NCI-H2227 treated with DMSO at 0.1 percent for 48 hours (cell line): ENCODE data around the gene DGKE.

Experiments
- DNase-seq: peaks from one replicate; lab custom pipeline; 2025; lab: John Stamatoyannopoulos, UW

Gene DGKE

DNA sequence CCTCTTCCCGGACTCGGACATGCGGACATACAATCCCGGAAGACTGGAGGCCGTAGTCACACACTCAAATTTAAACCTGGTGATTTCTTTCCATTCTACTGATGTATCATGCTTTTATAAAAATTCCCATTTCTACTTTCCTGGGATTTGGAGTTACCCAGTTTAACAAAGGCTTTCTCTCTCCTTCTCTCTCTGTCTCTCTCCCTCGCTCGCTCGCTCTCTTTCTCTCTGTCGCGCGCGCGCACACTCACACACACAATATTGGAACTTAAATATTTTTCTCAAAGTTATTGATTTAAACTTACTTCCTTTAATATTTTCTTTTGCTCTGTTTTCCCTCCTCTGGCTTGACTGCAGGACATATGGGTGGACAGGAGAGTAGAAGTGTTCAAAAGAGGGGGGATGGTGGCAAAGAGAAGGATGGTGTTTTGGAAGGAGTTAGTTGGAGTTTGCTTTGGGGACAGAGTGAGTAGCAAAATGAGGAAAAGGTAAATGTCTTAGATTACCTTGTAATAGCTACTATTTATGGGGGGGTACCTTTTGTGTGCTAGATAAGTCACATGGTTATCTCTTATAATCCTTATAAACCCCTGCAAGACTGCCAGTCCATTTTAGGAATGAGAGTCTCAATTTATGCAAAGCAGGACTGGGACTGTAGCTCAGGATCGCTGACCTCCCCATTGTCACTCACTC, 80.8 kb downstream of the DGKE start:
- DNase-seq = no peak

DNA sequence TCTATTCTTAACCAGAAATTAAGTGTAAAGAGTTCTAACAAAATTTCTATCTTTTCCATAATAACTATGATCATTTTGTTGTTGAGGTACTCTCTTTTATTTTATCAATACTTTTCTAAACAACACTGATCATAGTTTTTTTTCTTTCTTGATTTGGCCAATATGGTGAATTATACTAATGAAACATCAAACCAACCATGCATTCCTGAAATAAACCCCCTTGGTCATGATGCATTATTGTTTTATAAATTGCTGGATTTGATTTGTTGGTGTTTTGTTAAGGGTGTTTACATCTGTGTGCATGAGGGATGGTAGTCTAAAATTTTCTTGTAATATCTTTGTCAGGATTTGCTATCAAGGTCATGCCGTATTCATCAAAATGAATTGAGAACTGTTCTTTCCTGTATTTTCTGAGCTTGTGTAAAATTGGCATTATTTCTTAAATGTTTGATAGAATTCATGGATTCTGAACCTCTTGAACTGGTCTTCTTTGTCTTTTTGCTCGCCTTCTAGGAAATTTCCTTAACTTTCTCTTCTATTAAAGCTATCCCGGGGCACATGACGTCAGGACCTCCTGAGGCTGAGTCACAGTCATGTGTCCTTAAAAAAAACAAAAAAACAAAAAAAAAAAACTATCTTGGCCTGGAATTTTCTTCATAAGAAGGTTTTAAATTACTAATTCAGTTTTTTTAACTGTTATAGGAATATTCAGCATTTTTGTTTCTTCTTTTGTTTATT, 83.8 kb downstream of the DGKE start:
- DNase-seq = no peak

DNA sequence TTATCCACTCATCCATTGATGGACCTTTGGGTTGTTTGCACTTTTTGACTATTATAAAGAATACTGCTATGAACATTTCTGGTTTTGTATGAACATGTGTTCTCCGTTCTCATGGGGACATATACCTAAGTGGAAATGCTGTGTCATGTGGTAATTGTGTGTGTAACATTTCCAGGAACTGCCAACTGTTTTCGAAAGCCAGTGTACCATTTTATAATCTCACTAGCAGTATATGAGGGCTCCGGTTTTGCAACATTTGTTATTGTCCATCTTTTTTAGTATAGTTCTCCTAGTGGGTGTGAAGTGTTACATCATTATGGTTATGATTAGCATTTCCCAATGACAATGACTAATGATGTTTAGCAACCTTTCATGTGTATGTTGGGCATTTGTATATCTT, 85.0 kb downstream of the DGKE start:
- DNase-seq = no peak
